Smooth muscle cell (in vitro differentiated cells): Measurements from ENCODE around the gene BARX2. TPM values are rescaled to one million over a fixed set of nuclear protein-coding genes. Genes with fewer than 3 reads are reported as not detected.
A peak's percentile ranks its signal among the peaks of the same experiment; 100 is the strongest.

Source experiments
- DNase-seq: peaks from one replicate; lab custom pipeline; 2025; ENCODE audit not compliant: unreplicated experiment; lab: John Stamatoyannopoulos, UW
- H2AFZ ChIP-seq: fragments of 200-600 bp; sonication (generic); 2 replicates; pipeline ENCODE4 v1.6.0; 2016; ENCODE audit warnings: antibody characterized with exemption, low read depth, mild to moderate bottlenecking
- H3F3A ChIP-seq: fragments of 200-600 bp; sonication (generic); 2 replicates; pipeline ENCODE4 v1.6.0; 2017; ENCODE audit warnings: antibody characterized with exemption, low read depth
- H3K27ac ChIP-seq: fragments of 200-600 bp; sonication (generic); 2 replicates; pipeline ENCODE4 v1.5.1; 2016; ENCODE audit warnings: low read depth, mild to moderate bottlenecking
- H3K27me3 ChIP-seq: fragments of 200-600 bp; sonication (generic); 2 replicates; pipeline ENCODE4 v1.6.1; 2016; ENCODE audit warnings: low read depth, mild to moderate bottlenecking
- H3K36me3 ChIP-seq: fragments of 200-600 bp; sonication (generic); 2 replicates; pipeline ENCODE4 v1.5.1; 2016; ENCODE audit warnings: low read depth
- H3K4me1 ChIP-seq: fragments of 200-600 bp; sonication (generic); 2 replicates; pipeline ENCODE4 v1.5.1; 2016; ENCODE audit warnings: low read depth
- H3K4me2 ChIP-seq: fragments of 200-600 bp; sonication (generic); 2 replicates; pipeline ENCODE4 v1.6.0; 2016; ENCODE audit warnings: mild to moderate bottlenecking
- H3K4me3 ChIP-seq: fragments of 200-600 bp; sonication (generic); 2 replicates; pipeline ENCODE4 v1.5.1; 2016; ENCODE audit warnings: mild to moderate bottlenecking
- H3K79me2 ChIP-seq: fragments of 200-600 bp; sonication (generic); 2 replicates; pipeline ENCODE4 v1.6.0; 2016; ENCODE audit warnings: low read depth, mild to moderate bottlenecking
- H3K9ac ChIP-seq: fragments of 200-600 bp; sonication (generic); 2 replicates; pipeline ENCODE4 v1.6.0; 2016; ENCODE audit warnings: low read depth
- H3K9me3 ChIP-seq: fragments of 200-600 bp; sonication (generic); replicated peaks from 2 replicates; pipeline ENCODE4 v1.5.1; 2016; ENCODE audit warnings: low read depth
- H4K20me1 ChIP-seq: fragments of 200-600 bp; sonication (generic); 2 replicates; pipeline ENCODE4 v1.6.0; 2016; ENCODE audit warnings: low read depth
- CTCF ChIP-seq: fragments of 200-600 bp; sonication (generic); IDR thresholded peaks from 2 replicates; pipeline ENCODE4 v1.5.1; 2017; ENCODE audit warnings: borderline replicate concordance, mild to moderate bottlenecking, antibody characterized with exemption; ENCODE audit not compliant: insufficient read depth, poor library complexity, severe bottlenecking
- WGBS: methylation state at CpG from one replicate; pipeline ENCODE4 v1.1.7; 2016; ENCODE audit warnings: low lambda C conversion rate; 5-methylcytosine and 5-hydroxymethylcytosine counted together
- polyA plus RNA-seq: library from polyadenylated mRNA; unstranded; fragments of >200 nt; fragmentation: Nextera tagmentation; extraction: Ambion mirVana; gene quantifications from 2 replicates; pipeline ENCODE4 v1.2.1, GENCODE V29; 2016
- total RNA-seq: library from RNA; depleted of rRNA; stranded (reverse); fragments of >200 nt; gene quantifications from 2 replicates; pipeline ENCODE4 v1.2.3, GENCODE V29; 2014

The BARX2 gene
- total and polyA plus RNA-seq, 2 experiments from 2014 or later, result 1.2 to 4.8 TPM

DNA sequence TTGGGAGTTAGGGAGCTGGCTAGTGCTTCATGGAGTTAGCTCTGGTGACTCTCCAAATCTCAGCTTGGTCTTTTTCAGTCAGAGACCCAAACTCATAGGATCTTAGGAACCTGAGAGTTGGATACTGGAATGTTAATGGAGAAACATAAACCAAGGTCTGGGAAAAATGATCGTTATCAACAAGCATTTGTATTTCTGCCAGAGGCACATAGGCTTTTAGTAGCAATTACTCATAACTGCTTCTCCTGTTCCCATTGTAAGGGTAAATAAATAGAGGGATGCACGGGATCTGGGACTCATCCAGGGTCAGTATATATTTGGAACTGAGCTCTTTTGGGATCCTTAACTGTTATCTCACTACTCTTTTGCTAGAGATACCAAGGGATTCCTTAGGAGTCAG lies 4.8 kb downstream of the BARX2 start:
- TF ChIP-seq CTCF, result no peak
- Histone ChIP-seq H3K27me3 (peaks cover 46% of the 10 kb centered on the region), H3K9me3 (no peaks in the 10 kb centered on the region), H3K4me3 (no peak overlapping the region), H4K20me1 (no peaks in the 10 kb centered on the region), H3K27ac (peak overlapping the region; percentile 23), H2AFZ (no peak overlapping the region), H3K4me2 (no peak overlapping the region), H3K9ac (no peak overlapping the region), H3K36me3 (no peaks in the 10 kb centered on the region), H3K79me2 (no peaks in the 10 kb centered on the region), H3F3A (no peaks in the 10 kb centered on the region), H3K4me1 (peaks cover 5% of the 10 kb centered on the region)
- DNase-seq, result no peak
- 56% methylated on average over 2 of the region's 2 CpGs for WGBS

DNA sequence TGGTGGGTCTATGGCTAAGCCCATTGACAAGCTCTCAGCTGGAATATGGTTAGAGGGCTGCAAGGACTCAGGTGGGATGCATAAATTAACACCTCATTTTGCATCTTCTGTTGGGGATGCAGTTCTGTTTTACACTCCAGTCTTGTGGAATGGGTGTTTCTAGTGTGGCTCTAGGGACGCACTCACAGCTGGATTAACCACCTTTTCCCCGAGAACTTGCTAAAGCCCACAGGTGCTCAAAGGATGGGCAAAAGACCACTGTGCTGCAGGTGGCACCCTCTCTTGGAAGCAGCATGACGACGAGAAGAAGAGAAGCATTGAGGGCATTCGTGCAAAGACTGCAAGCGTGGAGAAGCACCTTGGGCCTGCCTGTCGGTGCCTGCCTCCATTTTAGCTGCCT lies 6.9 kb downstream of the BARX2 start:
- no peak for TF ChIP-seq CTCF
- Histone ChIP-seq H3F3A (no peaks in the 10 kb centered on the region), H3K27me3 (peaks cover 27% of the 10 kb centered on the region), H3K9ac (no peak overlapping the region), H3K4me3 (no peak overlapping the region), H3K79me2 (no peaks in the 10 kb centered on the region), H3K4me2 (no peak overlapping the region), H3K36me3 (no peaks in the 10 kb centered on the region), H3K4me1 (no peaks in the 10 kb centered on the region), H3K27ac (no peak overlapping the region), H4K20me1 (no peaks in the 10 kb centered on the region), H3K9me3 (no peaks in the 10 kb centered on the region), H2AFZ (no peak overlapping the region)
- 92% methylated on average over 7 of the region's 7 CpGs for WGBS
- no peak for DNase-seq

DNA sequence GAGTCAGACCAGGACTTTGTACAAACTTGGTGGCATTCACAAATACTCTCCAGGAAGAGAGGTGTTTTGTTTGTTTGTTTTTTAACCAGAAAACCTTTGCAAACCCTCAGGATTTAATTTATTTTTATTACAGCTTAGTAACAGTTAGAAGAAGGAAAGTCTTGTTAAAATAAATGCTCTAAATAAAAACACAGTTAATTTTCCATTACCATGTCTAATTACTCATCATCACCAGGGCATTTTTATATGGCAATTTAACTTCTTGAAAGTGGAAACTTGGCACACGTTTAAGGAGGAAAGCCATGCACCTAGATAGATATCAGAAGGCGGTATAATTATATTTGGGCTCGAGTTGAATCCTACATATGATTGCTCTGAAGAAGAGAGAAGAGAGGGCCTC lies 7.4 kb downstream of the BARX2 start:
- 79% methylated on average over 3 of the region's 3 CpGs for WGBS
- TF ChIP-seq CTCF, result no peak
- Histone ChIP-seq H3K4me3 (no peak overlapping the region), H3K4me2 (no peak overlapping the region), H3K27me3 (peaks cover 22% of the 10 kb centered on the region), H4K20me1 (no peaks in the 10 kb centered on the region), H2AFZ (no peak overlapping the region), H3F3A (no peaks in the 10 kb centered on the region), H3K4me1 (no peaks in the 10 kb centered on the region), H3K36me3 (no peaks in the 10 kb centered on the region), H3K9ac (no peak overlapping the region), H3K79me2 (no peaks in the 10 kb centered on the region), H3K9me3 (no peaks in the 10 kb centered on the region), H3K27ac (no peak overlapping the region)
- no peak for DNase-seq

DNA sequence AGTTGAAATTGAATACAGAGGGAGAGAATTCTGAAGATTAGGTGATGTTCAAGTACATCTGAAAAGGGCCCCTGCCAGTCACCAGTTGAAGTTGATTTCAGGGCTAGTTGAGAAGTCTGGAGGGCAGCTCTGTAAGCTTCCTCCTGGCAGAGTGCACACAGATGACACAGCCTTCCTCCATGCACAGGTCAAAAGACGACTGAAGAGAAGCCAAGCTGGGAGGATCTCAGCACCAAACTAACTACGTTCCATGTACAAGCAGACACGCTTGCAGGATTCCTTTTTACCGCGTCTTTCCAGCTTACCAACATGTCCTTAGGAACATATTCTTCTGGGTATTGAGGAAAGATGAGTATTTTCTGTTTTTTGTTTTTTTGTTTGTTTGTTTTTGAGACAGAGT lies 7.9 kb downstream of the BARX2 start:
- 98% methylated on average over 5 of the region's 5 CpGs for WGBS
- Histone ChIP-seq H3K4me2 (no peak overlapping the region), H4K20me1 (no peaks in the 10 kb centered on the region), H3K9ac (no peak overlapping the region), H3K9me3 (no peaks in the 10 kb centered on the region), H3K79me2 (no peaks in the 10 kb centered on the region), H3K4me3 (no peak overlapping the region), H3K27ac (no peak overlapping the region), H3K27me3 (peaks cover 18% of the 10 kb centered on the region), H3K36me3 (no peaks in the 10 kb centered on the region), H3F3A (no peaks in the 10 kb centered on the region), H3K4me1 (no peaks in the 10 kb centered on the region), H2AFZ (no peak overlapping the region)
- no peak for TF ChIP-seq CTCF
- DNase-seq, result no peak
